ENCODE data around the gene TBC1D22A.
"Not testable (repeated sequence)": the region's sequence is repeated elsewhere in the genome, so short reads cannot be mapped to it uniquely, and the experiment has no call there.

Gene TBC1D22A

DNA sequence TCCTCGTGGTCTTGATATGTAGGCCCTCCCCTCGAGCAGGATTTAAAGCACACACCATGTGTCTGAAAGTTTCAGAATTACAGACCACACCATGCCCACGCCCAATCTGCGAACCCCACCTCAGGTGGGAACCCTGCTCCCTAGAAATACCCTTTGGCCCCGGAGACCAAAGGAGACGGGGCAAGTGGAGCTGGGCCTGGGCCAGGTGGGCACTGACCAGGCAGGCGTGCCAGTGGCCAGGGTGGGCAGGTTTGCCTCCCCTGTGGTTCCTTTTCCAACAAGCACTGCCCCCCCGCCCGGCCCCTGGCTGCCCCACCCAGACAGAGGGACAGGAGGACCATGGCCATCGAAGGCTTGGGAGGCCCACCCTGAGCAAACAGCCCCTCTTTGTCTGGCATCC is 400.4 kb downstream of the TBC1D22A start:
- no peak for DNase-seq (ENCODE audit: low read depth in 3 of 3, low spot score in 1 of 3)

DNA sequence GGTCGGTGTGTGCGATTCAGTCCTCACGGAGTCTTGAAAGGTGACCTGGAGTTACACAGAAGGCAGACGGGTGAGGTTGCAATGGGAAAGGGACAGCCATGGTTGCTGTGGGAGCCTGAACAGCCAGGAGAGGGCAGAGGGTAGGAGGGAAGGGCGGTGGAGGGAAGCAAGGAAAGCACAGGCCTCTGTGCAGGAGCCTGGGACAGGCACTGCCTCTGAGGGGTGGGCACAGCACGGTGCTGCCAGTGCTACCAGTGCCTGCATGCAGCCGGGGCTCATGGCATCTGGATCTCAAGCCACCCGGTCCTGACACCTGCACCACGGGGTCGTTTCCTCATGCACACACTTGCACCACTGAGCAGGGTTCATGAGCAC is 401.0 kb downstream of the TBC1D22A start:
- DNase-seq (ENCODE audit: low read depth in 3 of 3, low spot score in 1 of 3): no peak

DNA sequence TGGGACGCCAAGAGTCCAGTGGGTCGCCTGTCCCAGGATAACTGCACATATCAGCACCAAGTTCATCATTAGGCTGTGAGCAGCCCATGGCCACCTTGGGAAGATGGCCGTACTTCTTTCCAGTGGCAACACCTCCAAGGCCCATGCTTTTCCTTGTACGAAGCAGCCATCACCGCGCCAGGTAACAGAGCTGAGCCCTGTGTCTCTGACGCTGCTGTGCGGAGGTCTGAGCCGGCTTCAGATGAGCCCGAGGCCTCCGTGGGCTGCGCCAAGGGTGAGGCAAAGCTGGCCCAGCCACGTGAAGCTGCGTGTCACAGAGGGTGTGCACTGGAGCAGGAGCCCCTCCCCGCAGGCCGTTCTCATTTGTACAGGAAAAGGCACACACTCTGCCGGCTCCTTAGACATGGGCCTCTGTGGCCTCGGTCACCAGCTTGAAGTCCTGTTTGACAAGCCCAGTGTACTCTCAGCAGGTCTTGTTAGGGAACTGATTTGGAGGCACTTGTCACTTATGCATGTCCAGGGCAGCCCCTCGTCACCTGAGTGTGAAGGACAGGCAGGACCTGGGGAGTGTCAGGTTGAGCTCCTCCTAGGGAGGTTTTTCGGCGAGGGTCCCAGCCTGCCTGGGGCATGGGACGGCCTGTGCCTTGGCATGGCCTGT is 401.5 kb downstream of the TBC1D22A start:
- DNase-seq (ENCODE audit: low read depth in 3 of 3, low spot score in 1 of 3): no peak

DNA sequence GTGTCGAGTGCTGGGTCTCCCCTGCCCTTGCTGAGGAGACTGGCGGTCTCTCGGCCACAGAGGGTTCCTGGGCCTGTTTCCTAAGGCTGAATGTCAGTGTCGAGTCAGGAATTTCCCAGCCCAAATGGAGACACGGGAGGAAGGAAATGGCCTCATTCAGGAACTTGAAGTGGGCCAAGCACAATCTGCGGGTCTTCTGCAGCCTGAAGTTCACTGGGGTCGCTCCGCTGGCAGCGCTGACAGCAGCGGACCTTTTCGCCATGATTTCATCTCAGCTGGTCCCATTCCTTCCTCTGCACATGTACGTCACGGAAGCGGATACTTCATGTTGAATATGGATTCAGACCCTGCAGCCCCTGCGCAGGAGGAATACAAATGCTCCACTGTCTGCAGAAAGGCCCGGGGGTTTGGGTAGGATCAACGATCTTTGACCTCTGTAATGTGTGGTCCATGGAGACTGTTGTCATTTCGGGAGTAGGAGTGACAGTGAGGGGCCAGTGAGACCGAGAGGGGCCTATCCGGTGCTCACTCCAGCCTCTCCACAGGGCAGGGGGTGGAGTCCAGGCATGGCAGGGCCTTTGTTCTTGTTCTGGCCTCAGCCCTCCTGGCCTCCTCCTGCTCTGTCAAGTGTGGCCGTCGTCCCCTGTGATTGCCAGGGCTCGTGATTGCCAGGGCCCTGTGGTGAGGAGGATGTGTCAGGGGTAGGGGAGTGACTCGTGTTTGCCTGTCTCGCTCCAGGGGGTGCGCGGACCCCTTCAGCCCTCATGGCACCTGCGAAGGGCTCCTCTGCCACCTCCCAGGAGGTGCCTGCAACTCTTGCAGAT is 402.3 kb downstream of the TBC1D22A start:
- DNase-seq (ENCODE audit: low read depth in 3 of 3, low spot score in 1 of 3): no peak

DNA sequence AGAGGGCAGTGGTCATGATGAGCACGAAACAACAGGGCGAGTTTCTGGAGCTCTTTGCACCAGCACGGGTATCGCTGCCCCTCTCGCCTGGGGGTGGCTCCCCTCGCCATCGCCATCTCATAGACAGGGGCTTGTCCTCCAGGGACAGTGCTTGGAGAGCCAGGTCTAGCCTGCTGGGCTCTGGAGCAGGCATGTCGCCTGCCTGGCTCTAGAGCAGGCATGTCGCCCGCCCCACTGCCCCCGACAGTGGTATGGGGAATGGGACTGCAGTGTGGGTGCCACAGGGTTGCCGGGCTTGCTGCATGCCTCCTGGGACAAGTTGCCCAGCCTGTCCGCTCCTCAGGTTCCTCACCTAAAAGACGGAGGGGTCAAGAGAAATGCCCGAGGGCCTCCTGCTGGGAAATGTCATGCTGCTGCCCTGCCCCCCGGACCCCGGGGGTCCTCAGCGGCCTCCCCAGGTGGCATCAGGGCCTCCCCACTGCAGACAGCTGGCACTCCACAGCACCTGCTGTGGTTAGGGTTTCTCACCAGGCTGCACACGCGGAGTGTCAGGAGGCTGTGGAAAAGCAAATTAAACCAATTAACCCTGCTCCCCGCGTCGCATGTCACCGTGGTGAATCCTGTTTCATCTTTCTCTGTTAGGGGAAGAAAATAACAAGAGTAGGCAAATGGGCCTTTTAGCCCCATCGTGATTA is 403.0 kb downstream of the TBC1D22A start:
- no peak for DNase-seq (ENCODE audit: low read depth in 3 of 3, low spot score in 1 of 3)

DNA sequence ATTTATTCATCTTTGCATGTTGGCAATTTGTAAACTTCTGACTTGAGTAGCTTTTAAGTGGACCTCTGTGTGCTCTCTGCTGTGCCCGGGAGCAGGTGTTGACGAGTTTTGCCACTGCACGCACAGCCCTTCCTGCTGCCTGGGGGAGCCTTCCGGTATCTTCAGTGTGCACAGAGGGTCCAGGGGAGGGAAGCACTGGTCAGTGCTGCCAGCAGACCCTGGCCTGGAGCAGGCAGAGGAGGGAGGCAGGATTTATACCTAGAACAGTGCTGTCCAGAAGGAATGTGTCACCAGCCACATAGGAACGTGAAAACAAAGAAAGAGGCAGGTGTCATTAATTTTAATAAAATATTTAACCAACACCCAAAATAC is 403.6 kb downstream of the TBC1D22A start:
- no peak for DNase-seq (ENCODE audit: low read depth in 3 of 3, low spot score in 1 of 3)

DNA sequence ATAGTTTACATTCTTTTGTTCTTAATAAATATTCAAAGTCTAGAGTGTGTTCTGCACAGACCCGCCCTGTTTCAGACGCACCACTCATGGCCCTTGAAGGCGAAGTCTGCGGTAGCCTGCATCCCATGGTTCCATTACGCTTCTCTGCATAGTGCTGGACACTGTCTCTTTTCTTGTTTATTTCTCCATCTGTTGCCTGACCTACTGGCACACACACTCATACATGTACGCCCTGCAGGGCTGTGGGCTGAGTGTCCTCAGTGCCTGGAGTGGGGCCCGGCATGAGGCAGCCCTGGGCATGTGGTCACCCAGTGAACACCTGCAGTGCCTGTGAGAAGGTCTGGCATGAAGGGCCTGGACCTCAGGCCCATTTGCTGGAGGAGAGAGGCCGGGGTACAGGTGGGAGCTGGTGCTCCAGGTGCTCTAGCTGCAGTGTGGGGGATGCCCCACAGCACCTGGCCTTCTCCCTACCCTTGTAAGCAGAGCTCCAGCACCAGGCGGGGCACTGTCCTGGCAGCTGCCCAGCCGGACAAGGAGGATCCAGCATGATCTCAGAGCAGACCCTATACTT is 404.1 kb downstream of the TBC1D22A start:
- DNase-seq (ENCODE audit: low read depth in 3 of 3, low spot score in 1 of 3): no peak

DNA sequence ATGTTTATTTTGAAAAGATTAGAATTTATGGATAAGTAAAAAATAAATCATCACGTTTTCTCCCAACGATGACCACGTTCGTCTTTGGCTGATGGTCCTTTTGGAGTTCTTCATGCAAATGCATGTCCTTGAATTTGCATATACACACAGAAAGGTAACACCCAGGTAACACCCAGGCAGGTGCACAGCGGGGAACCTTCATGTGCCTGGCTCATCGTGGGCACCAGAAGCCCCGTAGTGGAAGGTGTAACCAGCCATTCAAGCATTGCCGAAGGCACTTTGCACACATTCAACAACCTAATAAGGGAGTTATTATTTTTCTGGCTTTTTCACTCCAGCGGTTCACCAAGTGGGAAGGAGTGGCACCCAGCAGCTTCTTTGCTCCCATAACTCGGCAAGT is 404.6 kb downstream of the TBC1D22A start:
- no peak for DNase-seq (ENCODE audit: low read depth in 3 of 3, low spot score in 1 of 3)

DNA sequence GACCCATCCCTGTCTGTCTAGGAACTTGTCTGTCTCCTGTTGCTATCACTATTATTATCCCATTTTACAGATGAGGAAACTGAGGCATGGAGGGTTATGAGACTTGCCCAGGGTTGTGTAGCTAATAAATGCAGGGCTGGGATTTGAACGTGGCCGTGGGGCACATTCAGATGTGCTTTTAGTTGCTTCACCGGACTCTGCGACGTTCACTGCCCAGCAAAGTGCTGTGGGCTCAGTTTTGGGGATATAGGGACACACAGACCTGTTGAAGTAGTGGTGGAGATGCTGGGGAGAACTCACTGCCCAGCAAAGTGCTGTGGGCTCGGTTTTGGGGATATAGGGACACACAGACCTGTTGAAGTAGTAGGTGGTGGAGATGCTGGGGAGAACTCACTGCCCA is 405.5 kb downstream of the TBC1D22A start:
- DNase-seq (ENCODE audit: low read depth in 3 of 3, low spot score in 1 of 3): not testable (repeated sequence)

DNA sequence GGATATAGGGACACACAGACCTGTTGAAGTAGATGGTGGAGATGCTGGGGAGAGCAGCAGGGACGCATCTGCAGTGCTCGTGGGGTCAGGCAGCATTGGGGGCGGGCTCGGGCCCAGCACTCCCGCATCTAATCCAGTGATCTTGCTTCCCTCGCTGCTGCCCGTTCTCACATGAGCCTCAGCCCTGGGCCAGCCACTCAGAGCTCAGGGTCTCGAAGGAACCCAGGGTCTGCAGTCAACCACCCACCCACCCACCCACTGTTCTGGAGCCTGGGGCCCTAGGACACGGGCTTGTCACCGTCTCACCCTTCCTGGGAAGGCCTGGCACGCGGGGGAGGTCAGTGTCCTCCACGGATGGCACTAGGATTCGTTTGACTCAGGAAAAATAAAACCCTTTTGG is 406.0 kb downstream of the TBC1D22A start:
- no peak for DNase-seq (ENCODE audit: low read depth in 3 of 3, low spot score in 1 of 3)

DNA sequence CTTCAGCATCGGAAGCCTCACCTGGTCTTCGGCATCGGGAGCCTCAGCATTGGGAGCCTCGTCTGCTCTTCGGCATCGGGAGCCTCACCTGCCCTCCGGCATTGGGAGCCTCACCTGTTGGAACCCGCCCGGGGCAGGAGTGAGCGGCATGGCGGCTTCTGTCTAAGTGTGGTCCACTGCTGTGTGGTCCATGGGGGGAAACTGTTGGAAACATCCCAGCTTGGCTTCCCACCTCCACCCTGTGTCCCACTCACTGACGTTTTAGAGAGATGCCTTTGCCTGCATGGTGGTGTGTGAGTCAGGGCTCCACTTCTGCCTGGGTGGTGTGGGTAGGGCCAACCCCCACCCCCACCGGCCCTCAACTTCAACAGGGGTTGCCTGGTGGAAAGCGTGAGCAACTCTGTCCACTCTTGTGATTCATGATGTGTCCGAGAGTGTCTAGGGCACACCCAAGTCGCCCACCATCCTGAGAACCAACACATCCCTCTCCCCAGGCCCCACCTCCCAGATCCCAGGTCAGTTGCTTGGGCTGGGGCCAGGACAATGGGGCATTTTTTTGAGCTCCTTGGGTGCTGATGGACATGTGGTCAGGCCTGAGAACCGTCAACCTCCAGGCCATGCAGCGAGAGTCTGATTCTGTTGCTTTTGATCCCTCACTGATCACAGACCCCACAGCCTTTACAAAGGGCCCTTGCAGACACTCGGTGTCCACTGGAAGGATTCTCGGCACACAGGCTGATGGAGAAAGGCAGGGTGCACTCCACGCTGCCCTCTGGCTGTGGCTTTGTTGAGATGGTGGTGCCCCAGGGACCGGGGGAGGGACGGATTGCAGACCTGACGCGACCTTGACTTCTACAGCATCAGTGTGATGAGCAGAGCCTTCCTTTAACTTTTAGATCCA is 406.7 kb downstream of the TBC1D22A start:
- DNase-seq (ENCODE audit: low read depth in 3 of 3, low spot score in 1 of 3): no peak

DNA sequence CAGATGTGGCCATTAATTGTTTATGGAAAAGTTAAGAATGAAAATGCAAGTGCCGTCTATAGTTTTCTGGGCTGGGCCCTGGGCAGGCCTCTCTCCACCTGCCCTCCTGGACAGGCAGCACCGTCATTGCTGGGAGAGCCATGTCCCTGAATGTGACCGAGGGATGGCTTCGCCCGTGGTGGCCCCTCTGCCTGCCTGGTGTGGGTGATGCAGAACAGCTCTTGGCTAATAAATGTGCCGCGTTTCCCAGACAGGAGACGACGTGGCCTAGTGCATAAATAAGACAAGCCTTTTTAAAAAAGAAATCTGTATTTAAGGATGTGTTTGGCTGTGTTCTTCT is 407.3 kb downstream of the TBC1D22A start:
- no peak for DNase-seq (ENCODE audit: low read depth in 3 of 3, low spot score in 1 of 3)

DNA sequence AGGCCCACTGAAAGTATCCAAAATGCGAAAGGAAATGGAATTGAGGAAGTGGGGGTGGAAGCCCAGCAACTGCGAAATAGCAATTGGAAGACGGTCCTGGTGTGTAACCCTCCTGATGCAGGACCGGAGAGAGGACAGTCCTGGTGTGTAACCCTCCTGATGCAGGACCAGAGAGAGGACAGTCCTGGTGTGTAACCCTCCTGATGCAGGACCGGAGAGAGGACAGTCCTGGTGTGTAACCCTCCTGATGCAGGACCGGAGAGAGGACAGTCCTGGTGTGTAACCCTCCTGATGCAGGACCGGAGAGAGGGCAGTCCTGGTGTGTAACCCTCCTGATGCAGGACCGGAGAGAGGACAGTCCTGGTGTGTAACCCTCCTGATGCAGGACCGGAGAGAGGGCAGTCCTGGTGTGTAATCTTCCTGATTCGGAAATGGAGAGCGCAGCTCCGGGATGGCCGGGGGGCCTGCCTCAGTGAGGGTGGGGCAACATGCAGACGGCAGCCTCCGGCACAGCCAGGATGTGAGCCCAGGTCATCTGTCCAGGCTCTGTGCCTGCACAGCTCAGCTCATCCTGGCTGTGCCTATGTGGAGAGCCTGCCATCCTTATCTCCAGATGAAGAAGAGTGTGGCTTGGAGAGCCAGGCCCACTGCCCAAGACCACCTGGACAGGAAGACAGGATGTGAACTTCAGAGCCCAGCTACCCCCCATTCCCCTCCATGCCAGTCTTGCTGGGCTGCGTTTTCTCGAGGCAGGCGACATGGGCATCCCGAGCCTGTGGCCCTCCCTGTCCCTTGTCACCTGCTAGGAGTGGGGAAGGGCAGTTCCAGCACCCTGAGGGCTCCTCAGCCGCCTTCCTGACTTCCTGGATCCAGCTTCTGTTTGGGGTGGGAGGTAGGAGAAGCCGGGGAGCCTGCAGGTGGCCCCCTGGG is 408.3 kb downstream of the TBC1D22A start:
- DNase-seq (ENCODE audit: low read depth in 3 of 3, low spot score in 1 of 3): not testable (repeated sequence)

DNA sequence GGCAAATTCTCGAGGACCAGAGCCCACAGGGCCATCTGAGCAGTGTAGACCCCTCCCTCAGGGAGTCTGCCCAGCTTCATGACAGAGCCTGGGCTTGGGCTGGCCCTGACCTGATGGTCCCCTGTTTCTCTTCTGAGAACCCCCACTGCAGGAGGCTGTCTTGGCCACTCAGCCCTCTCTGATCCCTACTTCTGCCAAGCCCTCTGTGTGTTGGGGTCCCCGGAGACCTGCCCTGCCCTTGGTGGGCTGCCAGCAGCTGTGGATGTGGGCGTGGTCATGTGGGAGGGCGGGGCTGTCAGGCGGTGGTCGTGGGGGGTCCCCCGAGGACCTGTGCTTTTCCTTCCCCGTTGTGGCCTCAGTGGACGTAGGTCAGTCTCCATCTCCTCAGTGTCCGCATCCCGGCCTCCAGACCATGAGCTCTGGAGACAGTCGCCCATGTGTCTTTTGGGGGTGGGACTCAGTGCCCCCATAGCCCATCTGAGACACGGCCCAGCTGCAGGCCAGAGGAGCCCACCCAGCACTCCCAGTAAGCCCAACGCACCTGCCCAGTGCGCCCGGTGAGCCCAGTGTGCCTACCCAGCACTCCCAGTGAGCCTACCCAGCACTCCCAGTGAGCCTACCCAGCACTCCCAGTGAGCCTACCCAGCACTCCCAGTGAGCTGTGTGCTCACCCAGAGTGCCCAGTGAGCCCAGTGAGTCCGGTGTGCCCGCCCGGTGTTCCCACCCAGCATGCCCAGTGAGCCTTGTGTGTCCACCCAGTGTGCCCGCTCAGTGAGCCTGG is 409.2 kb downstream of the TBC1D22A start:
- DNase-seq (ENCODE audit: low read depth in 3 of 3, low spot score in 1 of 3): no peak

DNA sequence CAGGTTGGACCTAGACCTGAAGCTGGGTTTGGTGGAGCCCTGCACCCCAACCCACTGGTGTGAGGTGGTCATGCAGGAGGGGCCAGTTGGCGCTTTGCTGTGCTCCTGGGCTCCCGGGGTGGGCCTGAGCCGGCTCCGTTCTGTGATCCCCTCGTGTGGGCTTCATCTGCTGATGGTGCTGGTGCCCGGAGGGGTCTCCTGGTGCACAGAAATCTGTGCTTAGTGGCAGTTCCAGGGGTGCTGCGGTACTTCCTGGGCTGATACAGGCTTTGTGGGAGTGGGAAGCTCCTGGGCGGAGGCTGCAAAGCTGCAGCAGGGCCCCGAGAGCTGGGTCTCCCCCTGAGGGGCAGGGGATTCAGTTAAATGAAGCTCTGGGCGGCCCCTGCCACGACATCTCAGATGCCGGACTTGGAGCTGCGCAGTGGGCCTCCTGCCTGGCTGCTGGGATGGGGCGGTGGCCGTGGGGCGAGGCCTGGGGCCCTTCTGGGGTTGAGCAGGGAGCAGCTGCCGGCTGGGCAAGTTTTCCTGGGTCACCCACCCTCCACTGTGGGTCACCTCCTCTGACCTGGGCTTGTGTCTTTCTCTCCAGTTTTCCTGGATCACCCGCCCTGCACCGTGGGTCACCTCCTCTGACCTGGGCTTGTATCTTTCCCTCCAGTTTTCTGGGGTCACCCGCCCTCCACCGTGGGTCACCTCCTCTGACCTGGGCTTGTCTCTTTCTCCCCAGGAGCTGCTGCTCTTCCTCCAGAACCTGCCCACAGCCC is 410.5 kb downstream of the TBC1D22A start:
- DNase-seq (ENCODE audit: low read depth in 3 of 3, low spot score in 1 of 3): no peak

DNA sequence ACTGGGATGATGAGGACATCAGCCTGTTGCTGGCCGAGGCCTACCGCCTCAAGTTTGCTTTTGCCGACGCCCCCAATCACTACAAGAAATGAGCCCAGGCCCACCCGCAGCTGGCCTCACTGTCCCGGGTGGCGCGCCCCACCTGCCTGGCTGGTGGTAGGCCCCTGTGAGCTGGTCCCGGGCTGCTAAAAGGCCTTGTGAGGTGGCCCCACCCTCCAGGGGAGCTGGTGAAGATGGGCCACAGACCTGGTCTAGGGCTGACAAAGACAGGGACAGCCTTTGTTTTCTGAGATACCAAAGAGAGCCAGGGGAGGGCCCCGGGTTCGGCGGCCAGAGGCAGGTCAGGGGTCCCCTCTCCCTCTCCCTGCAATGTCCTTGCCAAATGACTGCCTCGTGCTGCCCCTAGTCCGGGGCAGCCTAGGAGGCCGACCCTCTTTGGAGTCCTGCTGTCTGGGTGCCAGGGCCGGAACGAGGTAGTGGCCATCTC is 411.1 kb downstream of the TBC1D22A start:
- no peak for DNase-seq (ENCODE audit: low read depth in 3 of 3, low spot score in 1 of 3)

DNA sequence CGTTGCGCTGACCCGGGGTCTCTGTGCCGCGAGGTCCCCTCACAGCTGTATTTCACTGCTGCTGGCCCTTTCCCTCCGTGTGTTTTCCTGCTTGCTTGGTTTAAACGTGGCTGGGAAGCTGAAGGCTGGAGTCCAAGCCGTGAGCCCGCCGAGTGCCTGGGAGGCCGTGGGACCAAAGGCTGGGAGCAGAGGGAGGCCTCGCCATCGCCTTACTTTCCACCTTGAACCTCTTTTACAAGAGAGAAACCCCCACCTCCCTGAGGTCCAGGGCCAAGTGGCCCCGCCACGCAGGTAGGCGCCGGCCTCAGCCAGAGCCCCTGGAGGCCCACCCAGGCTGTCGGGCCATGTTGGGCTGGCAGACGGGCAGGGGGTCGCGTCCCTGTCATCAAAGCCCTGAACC is 411.6 kb downstream of the TBC1D22A start:
- DNase-seq (ENCODE audit: low read depth in 3 of 3, low spot score in 1 of 3): no peak

DNA sequence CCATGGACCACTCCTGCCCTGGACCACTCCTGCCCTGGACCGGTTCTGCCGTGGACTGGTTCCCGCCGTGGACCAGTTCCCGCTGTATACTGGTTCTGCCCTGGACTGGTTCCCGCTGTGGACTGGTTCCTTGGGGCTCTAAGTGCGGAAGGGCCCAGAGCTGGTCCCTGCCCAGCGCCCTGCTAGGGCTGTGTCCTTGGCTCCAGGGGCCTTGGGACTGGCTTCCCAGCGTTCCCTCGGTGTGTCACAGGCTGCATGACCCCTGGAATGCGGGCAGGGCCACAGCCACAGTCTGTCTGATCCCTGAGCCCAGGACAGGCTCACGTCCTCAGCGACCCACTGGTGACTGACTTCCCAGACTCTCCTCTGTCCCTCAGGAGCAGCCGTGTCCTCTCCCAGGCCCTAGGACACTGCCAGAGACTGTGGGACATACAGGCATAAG is 412.2 kb downstream of the TBC1D22A start:
- no peak for DNase-seq (ENCODE audit: low read depth in 3 of 3, low spot score in 1 of 3)
